IMR-90 (cell line): ENCODE measurements around the gene KCNQ1. TPM values are rescaled to one million over a fixed set of nuclear protein-coding genes. Genes with fewer than 3 reads are reported as not detected.

Experiments used
- ATAC-seq: fragments of 200-7000 bp; cut with Tn5 transposase; 2 replicates; pipeline ENCODE4 v1.9.1; 2020; ENCODE audit warnings: low read depth, mild to moderate bottlenecking, moderate library complexity
- BruUV-seq: library from RNA; stranded (reverse); fragments of 400-500 nt; replicated peaks from 2 replicates; lab custom pipeline; 2021; lab: Mats Ljungman, UMichigan
- CTCF ChIA-PET: fragments of 300-600 bp; formaldehyde crosslinking; extraction: SDS; loops from one replicate; lab custom pipeline; 2021; ENCODE audit warnings: antibody characterized with exemption; lab: Yijun Ruan, JAX
- POLR2A ChIA-PET: fragments of 300-600 bp; sonication (Branson Sonifier 250); formaldehyde crosslinking; loops from one replicate; lab custom pipeline; 2022; ENCODE audit warnings: antibody characterized with exemption; ENCODE audit not compliant: unreplicated experiment; lab: Charles Lee
- DNase-seq: peaks from one replicate; pipeline ENCODE4 v3.0.0; 2013
- H2AFZ ChIP-seq: replicated peaks from 2 replicates; pipeline ENCODE3; 2013; ENCODE audit warnings: low read length, mild to moderate bottlenecking; ENCODE audit not compliant: poor library complexity
- H2AK5ac ChIP-seq: 2 replicates; pipeline ENCODE4 v1.6.1; 2013; ENCODE audit warnings: low read depth, low read length, inconsistent platforms
- H2AK9ac ChIP-seq: replicated peaks from 2 replicates; pipeline ENCODE3; 2013; ENCODE audit warnings: mild to moderate bottlenecking, low read depth, low read length, moderate library complexity; ENCODE audit not compliant: poor library complexity
- H2BK120ac ChIP-seq: 2 replicates; pipeline ENCODE4 v1.6.1; 2013; ENCODE audit warnings: low read depth, low read length, inconsistent platforms
- H2BK15ac ChIP-seq: 3 replicates; pipeline ENCODE4 v1.6.1; 2013; ENCODE audit warnings: low read depth, low read length, inconsistent platforms
- H2BK20ac ChIP-seq: 2 replicates; pipeline ENCODE4 v1.6.1; 2013; ENCODE audit warnings: low read depth, mild to moderate bottlenecking, inconsistent platforms, low read length, moderate library complexity
- H2BK5ac ChIP-seq: 2 replicates; pipeline ENCODE4 v1.6.1; 2013; ENCODE audit warnings: mild to moderate bottlenecking, low read depth, low read length, inconsistent platforms; ENCODE audit not compliant: poor library complexity, severe bottlenecking
- H3K14ac ChIP-seq: replicated peaks from 2 replicates; pipeline ENCODE4 v1.6.1; 2013; ENCODE audit warnings: low read depth, low read length, inconsistent platforms
- H3K18ac ChIP-seq: 2 replicates; pipeline ENCODE4 v1.6.1; 2013; ENCODE audit warnings: low read depth, low read length, control low read depth
- H3K23ac ChIP-seq: 2 replicates; pipeline ENCODE4 v1.6.1; 2013; ENCODE audit warnings: low read depth, low read length, inconsistent platforms
- H3K27ac ChIP-seq: 2 replicates; pipeline ENCODE4 v1.5.1; 2013; ENCODE audit warnings: mild to moderate bottlenecking, control low read depth, low read length; ENCODE audit not compliant: insufficient read depth
- H3K27me3 ChIP-seq: 2 replicates; pipeline ENCODE4 v1.6.1; 2013; ENCODE audit warnings: low read length; ENCODE audit not compliant: control insufficient read depth, insufficient read depth
- H3K36me3 ChIP-seq: 2 replicates; pipeline ENCODE4 v1.6.1; 2013; ENCODE audit warnings: low read length, mixed read lengths; ENCODE audit not compliant: control insufficient read depth, insufficient read depth
- H3K4ac ChIP-seq: 2 replicates; pipeline ENCODE4 v1.6.1; 2013; ENCODE audit warnings: low read depth, low read length, inconsistent platforms
- H3K4me1 ChIP-seq: 2 replicates; pipeline ENCODE4 v1.6.1; 2013; ENCODE audit warnings: low read length, mixed read lengths; ENCODE audit not compliant: control insufficient read depth, insufficient read depth
- H3K4me2 ChIP-seq: 2 replicates; pipeline ENCODE4 v1.6.1; 2013; ENCODE audit warnings: low read depth, mild to moderate bottlenecking, control low read depth, low read length, moderate library complexity
- H3K4me3 ChIP-seq: 2 replicates; pipeline ENCODE4 v1.5.1; 2013; ENCODE audit warnings: low read depth, mild to moderate bottlenecking, control low read depth, low read length, moderate library complexity; ENCODE audit not compliant: insufficient read depth
- H3K56ac ChIP-seq: 2 replicates; pipeline ENCODE4 v1.6.1; 2013; ENCODE audit warnings: low read length, inconsistent platforms; ENCODE audit not compliant: insufficient read depth; ENCODE audit errors: extremely low read depth
- H3K79me1 ChIP-seq, 2 experiments: 2 replicates each; pipeline ENCODE4 v1.6.1; 2013; ENCODE audit warnings: low read length in 2 of 2, inconsistent platforms in 1 of 2, low read depth in 1 of 2
- H3K9ac ChIP-seq: 2 replicates; pipeline ENCODE4 v1.6.1; 2013; ENCODE audit warnings: low read depth, low read length, control low read depth
- H3K9me1 ChIP-seq: 2 replicates; pipeline ENCODE4 v1.6.1; 2013; ENCODE audit warnings: low read length, inconsistent platforms; ENCODE audit not compliant: insufficient read depth
- H3K9me3 ChIP-seq: 2 replicates; pipeline ENCODE4 v1.6.1; 2013; ENCODE audit warnings: low read length; ENCODE audit not compliant: control insufficient read depth, insufficient read depth
- H4K20me1 ChIP-seq: 2 replicates; pipeline ENCODE4 v1.6.1; 2013; ENCODE audit warnings: low read length, inconsistent platforms; ENCODE audit not compliant: insufficient read depth
- H4K5ac ChIP-seq: 2 replicates; pipeline ENCODE4 v1.6.1; 2013; ENCODE audit warnings: mild to moderate bottlenecking, low read depth, low read length, control low read depth
- H4K8ac ChIP-seq, 2 experiments: 2 replicates each; pipeline ENCODE4 v1.6.1; 2013; ENCODE audit warnings: low read depth in 2 of 2, low read length in 2 of 2, control low read depth in 1 of 2, inconsistent platforms in 1 of 2
- H4K91ac ChIP-seq: 2 replicates; pipeline ENCODE4 v1.6.1; 2013; ENCODE audit warnings: low read depth, low read length, inconsistent platforms; ENCODE audit not compliant: insufficient read depth
- BHLHE40 ChIP-seq: fragments of 150-350 bp; IDR thresholded peaks from 2 replicates; pipeline ENCODE4 v1.6.1; 2016; ENCODE audit warnings: mild to moderate bottlenecking, low read depth, low read length
- FOS ChIP-seq: fragments of 150-350 bp; IDR thresholded peaks from 2 replicates; pipeline ENCODE4 v1.6.1; 2016; ENCODE audit warnings: low read depth, low read length
- MAZ ChIP-seq: IDR thresholded peaks from 2 replicates; pipeline ENCODE4 v1.6.1; 2012; ENCODE audit warnings: low read depth, mild to moderate bottlenecking, low read length, improper control_type of control experiment, moderate library complexity, borderline replicate concordance
- MXI1 ChIP-seq: IDR thresholded peaks from 2 replicates; pipeline ENCODE4 v1.6.1; 2012; ENCODE audit warnings: low read depth, mild to moderate bottlenecking, low read length, moderate library complexity, borderline replicate concordance
- NFE2L2 ChIP-seq: fragments of 150-350 bp; IDR thresholded peaks from 2 replicates; pipeline ENCODE4 v1.6.1; 2016; ENCODE audit warnings: low read depth, mild to moderate bottlenecking, low read length
- WGBS, 2 experiments: methylation state at CpG; one replicate each; pipeline versions ENCODE4 v1.1.5 to v1.1.7; 2013; ENCODE audit warnings: missing lambda C conversion rate in 2 of 2; ENCODE audit not compliant: insufficient read length in 1 of 2; ENCODE audit errors: extremely low coverage in 2 of 2; 5-methylcytosine and 5-hydroxymethylcytosine counted together
- dilution Hi-C: fragments of 300-500 bp; cut with HindIII; formaldehyde crosslinking; loops from one replicate; pipeline ENCODE4 v1.14.3; 2018; ENCODE audit warnings: low sequenced_read_pairs; ENCODE audit not compliant: unreplicated experiment
- in situ Hi-C: fragments of 300-500 bp; cut with MboI; formaldehyde crosslinking; loops from 3 replicates; pipeline ENCODE4 v1.14.3; 2019; ENCODE audit warnings: low sequenced_read_pairs, inconsistent platforms, mixed read lengths
- intact Hi-C: fragments of 100-400 bp; cut with micrococcal nuclease; formaldehyde crosslinking; loops from 2 replicates; pipeline ENCODE4 v1.10.0; 2022
- polyA plus RNA-seq, 3 experiments: library from polyadenylated mRNA; depleted of rRNA; stranded (reverse); fragments of >200 nt; gene quantifications; 2 replicates each; pipeline ENCODE4 v1.2.3, GENCODE V29; 2012; ENCODE audit warnings: low replicate concordance in 1 of 3
- total RNA-seq: library from RNA; depleted of rRNA; stranded (reverse); fragments of >200 nt; gene quantifications from 2 replicates; pipeline ENCODE4 v1.2.3, GENCODE V29; 2012

Gene KCNQ1
- total and polyA plus RNA-seq, 2 of the 4 experiments (the other 2 are of a cell fraction), result 0.07 TPM; not detected in 1

DNA sequence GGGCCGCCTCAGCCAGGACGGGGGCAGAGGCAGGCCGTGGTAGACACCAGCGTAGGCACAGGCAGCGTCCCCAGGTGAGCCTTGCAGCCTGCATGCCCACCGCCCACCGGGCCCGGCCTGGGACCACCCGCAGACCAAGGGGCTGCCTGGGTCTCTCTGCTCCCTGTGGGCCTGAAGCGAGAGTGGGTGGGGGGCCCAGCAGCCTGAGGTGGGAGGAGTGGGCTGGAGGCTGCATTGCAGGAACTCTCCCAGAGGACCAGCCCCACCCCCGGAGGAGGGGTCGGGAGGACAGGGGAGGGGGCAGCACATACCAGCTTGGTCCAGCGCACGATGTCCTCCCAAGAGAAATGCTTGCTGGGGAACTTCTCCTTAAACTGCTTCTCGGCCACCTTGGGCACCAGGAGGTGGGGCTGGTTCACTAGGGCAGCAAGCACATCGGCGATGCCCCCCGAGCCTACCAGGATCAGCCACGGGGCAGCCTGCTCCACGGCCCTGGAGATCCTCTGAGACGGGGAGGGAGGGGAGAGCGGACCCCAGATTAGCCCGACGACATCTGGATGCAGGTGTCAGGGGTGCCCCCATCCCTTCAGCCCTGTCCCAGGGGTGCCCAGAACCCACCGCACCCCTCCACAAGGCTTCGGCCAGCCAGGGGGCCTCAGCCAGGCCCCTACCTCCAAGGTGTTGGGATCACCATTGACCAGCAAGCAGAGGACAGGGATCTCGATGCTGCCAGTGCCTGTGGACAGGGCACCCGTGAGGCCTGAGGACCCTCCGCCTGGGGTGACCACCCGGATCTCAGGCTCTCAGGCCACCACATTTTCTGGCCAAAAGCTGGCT lies 26.7 kb upstream of the KCNQ1 start:
- Histone ChIP-seq H2BK120ac (no peak overlapping the region), H3K79me1 (no peaks in the 10 kb centered on the region), H3K4me3 (no peak overlapping the region), H3K4me2 (no peak overlapping the region), H4K91ac (no peak overlapping the region), H3K36me3 (no peaks in the 10 kb centered on the region), H2AFZ (peak overlapping the region; percentile 71), H4K20me1 (no peaks in the 10 kb centered on the region), H3K27me3 (no peaks in the 10 kb centered on the region; the same call in 1 of the 2 replicates), H2BK20ac (no peak overlapping the region), H3K9me1 (no peaks in the 10 kb centered on the region), H2BK15ac (no peak overlapping the region), H3K14ac (no peak overlapping the region), H4K8ac (no peak overlapping the region), H3K18ac (no peak overlapping the region), H3K9ac (no peak overlapping the region), H3K23ac (no peak overlapping the region), H3K4me1 (no peaks in the 10 kb centered on the region), H2AK5ac (no peak overlapping the region), H3K4ac (no peak overlapping the region), H3K27ac (no peak overlapping the region), H2AK9ac (no peak overlapping the region), H4K5ac (no peak overlapping the region), H2BK5ac (no peak overlapping the region), H3K56ac (no peak overlapping the region), H3K9me3 (no peaks in the 10 kb centered on the region)
- TF ChIP-seq MXI1, result no peak
- TF ChIP-seq BHLHE40, result no peak
- no peak for TF ChIP-seq MAZ
- TF ChIP-seq NFE2L2, result no peak
- TF ChIP-seq FOS, result no peak
- 76% methylated on average over 15 of the region's 30 CpGs; no CpG with 5 or more reads in 1 of the 2 experiments for WGBS, 2 experiments
- ChIA-PET POLR2A (interaction anchor here (0.5 kb wide), 1 partner anchor 40 kb away, joined by 3 read pairs; no protein-coding TSS in a partner anchor), CTCF (interaction anchor here (1.0 to 3.3 kb wide), 2 partner anchors 112 to 113 kb away, joined by 3 to 73 read pairs; no protein-coding TSS in a partner anchor)
- in situ Hi-C loops (loop anchor here (5.0 kb wide), 2 partner anchors 106 to 216 kb away; no protein-coding TSS in a partner anchor), dilution Hi-C loops (no loop called here), intact Hi-C loops (no loop called here)
- DNase-seq (no peak), ATAC-seq (no peak)
- no TSS peak for BruUV-seq
